GM19455 (cell line): Measurements from ENCODE around the gene FTO.
"Not testable (repeated sequence)": the region's sequence is repeated elsewhere in the genome, so short reads cannot be mapped to it uniquely, and the experiment has no call there.

ENCODE experiments used
- ATAC-seq: cut with Tn5 transposase; IDR thresholded peaks from one replicate; pipeline ENCODE4 v1.9.1; 2021; ENCODE audit not compliant: unreplicated experiment

FTO gene

DNA sequence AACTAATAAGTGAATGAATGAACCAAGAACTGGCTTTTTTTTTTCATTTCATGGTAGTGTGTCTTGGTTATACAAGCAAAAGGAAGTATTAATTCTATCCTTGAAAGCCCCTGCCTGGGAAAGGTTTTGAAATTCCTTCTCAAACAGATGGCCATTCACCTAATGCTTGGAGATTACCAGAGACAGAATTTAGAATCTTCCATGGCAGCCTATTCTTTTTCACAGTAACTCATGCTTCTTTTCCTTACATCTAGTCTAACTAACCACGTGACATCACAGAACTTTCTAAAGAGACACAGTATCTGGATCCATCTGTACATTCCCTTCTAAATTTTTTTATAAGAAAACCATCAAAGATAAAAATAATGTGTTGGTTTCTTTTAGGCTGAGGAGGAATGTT, 151.6 kb downstream of the FTO start:
- ATAC-seq = no peak

DNA sequence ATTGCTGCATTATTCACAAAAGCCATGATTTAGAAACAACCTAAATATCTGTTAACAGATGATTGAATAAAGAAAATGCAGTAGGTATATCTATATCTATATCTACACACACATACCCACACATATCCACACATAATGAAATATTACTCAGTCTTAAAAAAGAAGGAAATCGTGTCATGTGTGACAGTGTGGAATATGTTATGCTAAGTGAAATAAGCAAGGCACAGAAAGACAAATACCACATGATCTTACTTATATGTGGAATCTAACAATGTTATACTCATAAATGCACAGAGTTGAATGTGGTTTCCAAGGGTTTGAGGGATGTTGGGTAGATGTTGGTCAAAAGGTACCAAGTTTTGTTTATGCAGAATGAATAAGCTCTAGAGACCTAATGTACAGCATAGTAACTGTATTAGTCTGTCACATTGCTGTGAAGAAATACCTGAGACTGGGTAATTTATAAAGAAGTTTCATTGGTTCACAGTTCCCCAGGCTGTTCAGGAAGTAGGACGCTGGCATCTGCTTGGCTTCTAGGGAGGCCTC, 156.1 kb downstream of the FTO start:
- ATAC-seq = no peak

DNA sequence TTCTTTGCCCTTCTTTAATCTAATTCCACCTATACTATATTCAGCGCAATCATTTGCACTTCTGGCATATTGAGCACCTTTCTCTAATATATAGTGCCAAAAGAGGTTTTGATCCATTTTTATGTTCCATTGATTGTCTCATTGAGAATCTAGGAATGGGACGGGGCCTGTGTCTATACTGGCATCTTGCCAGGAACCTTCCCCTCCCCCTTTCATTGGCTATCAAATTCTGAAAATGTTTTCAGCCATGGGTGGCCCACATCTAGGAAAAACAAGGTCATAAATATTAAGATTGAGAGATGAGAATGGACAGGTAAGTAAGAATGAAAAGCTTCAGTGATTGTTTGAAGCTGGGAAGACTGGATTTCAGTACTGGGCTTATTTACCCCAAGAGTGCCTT, 159.9 kb downstream of the FTO start:
- ATAC-seq = no peak

DNA sequence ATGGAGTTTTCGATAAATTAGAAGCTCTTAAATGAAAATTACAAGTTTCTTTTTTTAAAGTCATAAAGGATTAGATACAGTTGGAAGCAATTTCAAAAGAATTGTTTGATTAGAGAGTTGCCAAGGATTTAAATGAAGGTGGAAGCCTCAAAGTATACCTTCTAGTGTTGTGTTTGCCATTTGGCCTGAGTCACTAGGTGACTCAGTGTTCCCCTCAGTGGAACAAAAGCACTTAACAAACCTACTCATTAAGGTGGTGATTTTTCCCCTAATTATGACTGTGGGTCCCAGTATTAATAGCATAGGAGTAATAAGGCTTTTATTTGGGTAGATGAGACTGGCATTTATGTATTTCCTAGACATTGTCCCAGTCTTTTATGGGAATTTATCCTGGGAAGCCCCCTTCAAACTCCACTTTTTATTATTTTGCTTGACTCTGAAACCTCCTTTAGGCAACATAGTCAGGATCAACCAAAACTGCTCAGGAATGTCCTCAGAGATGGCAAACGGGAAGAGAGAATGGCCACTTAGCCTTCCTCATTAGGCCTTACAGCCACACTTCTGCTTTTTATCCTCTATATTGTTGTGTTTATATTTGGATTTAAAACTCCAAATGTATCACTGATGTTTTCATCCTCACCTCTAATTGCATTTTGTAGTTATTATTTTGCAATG, 161.0 kb downstream of the FTO start:
- ATAC-seq = no peak

DNA sequence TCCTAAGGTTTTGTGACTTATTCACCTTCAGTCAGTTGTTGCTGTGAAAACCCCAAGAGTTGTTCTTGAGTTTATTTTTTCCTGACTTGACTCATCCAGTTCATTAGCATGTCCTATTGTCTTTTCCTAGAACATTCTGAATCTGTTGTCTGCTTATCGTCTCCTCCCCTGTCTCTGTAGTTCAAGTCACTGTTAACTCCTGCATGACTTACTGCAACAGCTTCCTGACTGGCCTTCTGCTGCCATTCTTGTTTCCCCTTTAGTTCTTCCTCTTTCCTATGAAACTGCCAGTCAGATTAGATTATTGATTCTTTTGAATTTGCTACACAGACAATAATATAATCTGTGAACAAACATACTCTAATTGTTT, 161.5 kb downstream of the FTO start:
- no peak for ATAC-seq

DNA sequence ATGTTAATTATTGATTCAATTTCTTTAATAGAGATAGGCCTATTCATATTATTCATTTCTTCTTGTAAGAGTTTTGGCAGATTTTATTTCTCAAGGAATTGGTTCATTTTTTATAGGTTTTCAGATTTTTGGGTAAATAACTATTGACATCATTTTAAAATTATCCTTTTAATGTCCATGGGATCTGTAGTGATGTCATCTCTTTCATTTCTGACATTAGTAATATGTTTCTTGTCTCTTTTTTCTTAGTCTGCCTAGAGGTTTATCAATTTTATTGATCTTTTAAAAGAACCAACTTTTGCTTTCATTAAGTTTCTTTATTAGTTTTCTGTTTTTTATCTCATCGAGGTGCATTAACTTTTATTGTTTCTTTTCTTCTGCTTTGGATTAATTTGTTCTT, 162.6 kb downstream of the FTO start:
- no peak for ATAC-seq

DNA sequence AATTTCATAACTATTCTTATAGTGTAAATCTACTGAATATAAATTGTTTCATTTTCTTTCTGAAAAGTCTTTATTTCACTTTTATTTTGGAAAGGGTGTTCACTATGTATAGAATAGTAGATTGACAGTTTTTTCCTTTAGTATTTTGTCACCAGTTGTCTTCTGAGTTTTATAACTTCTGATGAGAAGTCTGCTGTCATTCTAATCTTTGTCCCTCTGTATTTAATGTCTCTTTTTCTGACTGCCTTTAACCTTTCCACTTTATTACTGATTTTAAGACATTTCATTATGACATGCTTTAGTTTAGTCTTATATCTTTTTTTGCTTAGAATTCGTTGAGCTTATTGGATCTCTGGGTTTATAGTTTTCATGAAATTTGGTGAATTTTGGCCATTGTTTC, 166.9 kb downstream of the FTO start:
- ATAC-seq = no peak

DNA sequence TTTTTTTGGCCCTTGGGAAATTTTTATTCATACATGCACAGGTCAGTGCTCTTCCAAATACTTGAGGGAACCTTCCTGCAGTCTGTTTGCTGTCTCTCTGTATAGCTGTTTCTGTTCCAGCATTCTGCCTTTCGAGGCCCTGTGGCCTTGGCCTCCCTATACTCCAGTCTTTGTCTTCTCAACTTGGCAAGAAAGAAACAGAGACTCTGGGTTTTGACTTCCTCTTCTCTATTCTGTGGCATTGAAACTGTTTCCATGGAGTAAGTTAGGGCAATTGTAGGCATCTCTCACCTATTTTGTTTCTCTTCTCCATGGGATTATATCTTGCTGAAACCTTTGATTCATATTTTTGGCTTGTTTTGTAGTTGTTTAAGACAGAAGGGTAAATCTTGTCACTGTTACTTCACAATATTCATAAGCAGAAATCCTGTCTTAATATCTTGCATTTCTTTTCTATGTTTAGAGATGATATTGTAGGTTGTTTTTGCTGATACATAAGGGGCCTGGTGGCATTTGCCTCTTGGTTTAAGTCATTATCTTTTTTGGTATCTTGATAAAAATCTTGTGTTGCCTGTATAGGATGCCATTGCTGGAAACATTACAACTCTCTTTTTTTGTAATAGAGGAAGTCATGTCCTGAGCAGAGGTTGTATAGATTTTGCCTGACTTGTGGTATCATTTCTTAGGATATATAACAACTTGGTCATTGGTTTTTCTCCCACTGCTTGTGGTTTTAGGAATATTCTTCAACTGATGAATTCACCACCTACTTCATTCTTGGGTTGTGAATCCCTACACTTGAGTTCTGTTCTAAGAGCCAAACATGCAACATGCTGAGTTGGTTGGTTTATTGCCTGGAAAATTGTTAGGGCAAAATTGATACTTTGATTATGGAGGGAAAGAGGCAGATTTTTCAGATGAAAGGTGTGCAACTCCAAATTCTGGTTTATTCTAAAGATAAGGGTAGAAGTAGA, 168.6 kb downstream of the FTO start:
- ATAC-seq = no peak

DNA sequence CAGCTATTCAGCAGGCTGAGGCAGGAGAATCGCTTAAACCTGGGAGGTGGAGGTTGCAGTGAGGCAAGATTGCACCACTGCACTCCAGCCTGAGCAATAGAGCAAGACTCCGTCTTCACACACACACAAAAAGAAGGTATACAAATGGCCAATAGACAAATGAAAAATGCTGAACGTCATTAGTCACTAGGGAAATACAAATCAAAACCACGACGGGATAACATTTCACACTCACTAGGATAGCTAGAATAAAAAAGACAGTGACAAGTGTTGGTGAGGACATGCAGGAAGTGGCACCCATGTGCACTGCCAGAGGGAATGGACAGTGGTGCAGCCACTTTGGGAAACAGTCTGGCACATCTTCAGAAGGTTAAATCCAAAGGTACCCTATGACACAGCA, 172.9 kb downstream of the FTO start:
- ATAC-seq = no peak

DNA sequence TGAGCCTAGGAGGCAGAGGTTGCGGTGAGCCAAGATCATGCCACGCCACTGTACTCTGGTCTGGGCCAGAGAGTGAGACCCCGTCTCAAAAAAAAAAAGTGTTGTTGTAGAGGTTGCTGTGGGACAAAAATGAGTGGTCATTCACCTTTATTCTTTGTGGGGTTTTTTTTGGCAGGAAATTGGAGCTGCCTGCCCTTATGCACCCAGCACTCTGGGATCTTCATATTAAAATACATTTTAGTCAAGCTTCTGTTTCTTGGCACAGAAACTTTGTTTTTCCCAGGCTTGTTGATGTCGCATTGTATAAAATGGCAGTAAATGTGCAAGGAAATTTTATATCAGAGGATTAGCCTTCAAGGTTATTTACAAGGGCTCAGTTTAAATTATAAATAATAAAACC, 174.3 kb downstream of the FTO start:
- no peak for ATAC-seq

DNA sequence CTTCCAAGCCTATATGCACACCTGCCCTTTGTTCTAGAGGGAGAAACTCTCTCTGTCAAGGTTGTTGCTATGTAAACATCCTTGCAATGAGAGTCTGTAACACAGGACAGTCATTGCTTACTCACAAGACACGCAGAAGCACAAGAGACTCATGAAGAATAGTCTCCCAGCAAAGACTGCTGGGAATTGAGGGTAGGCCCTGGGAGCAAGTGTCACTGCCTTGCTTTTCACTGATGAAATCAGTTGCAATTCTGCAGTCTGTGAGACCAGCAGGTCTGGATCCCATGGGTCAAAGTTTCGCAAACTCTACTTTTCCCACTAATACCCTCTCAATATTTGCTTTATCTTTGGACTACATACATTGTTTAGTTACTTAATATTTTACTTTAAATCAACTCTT, 177.4 kb downstream of the FTO start:
- ATAC-seq = no peak

DNA sequence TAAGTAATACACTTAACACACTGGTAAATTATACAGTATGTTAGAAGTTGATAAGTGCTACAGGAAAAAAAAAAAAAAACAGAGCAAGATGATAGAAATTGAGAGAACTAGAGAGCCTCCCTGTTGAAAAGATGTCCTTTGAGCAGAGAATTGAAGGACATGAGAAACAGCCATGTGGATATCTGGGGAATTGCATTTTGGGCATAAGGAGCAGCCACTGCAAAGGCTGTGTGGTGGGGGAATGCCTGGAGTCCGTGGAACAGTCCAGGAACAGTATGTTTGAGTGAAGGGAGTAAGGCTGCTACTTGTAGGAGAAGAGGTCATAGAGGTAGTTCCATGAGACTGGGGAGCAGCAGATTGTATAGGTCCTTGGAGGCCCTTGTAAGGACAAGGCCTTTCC, 178.4 kb downstream of the FTO start:
- ATAC-seq = no peak

DNA sequence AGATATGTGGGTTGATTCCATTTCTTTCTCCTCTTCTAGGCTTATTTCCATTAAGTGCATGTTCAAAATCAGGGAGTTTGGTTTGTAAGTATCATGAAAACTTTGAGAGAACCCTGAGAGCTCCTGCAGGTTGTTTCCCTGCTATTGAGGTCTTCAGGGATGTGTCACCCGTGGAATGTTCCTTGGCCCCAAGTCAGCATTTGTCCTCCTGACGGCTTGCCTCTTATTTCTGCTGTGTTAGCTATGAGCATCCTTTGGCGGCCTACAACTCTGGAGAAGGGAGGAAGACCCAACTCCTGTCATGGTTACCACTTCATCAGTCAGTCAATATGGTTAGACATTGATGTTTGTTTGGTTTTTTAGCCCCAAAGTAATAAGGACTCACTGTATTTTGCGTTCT, 180.8 kb downstream of the FTO start:
- ATAC-seq = no peak

DNA sequence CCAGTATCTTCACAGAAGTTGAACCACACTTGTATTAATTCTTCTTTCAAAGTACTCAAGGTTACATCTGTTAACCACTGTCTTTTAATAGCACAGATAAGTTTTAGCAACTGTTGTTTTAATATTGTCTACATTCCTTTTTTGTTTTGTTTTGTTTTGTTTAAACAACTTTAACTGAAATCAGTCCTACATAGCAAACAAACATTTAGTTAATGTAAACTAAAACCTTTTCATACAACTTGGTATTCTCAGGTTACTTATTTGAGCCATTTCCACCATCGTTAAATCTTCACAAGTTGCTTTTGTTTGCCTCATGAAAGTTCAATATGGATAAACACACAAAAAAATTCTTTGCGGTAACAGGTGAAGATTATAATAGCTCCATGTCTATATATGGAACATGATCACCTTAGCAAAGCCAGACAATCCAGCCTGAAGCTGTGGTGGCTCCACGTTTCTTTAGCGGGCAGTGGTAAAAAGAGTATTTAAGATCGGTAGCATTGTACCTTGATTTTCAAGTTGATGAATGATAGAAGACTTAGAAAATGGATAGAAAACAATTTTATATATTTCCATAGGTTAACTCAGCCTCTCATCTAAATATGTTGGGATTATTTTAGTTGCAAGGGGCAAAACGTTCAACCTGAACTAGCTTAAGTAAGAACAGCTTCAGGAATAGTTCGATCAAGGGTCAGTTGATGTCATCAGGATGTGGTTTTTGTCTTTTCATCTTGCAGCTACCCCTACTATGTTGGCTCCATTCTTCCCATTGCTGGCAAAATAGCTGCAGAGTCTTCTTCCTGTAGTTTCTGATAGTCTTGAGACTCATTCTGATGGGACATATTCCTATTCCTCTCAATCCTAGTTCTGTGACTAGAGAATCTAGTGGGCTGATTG, 182.8 kb downstream of the FTO start:
- no peak for ATAC-seq

DNA sequence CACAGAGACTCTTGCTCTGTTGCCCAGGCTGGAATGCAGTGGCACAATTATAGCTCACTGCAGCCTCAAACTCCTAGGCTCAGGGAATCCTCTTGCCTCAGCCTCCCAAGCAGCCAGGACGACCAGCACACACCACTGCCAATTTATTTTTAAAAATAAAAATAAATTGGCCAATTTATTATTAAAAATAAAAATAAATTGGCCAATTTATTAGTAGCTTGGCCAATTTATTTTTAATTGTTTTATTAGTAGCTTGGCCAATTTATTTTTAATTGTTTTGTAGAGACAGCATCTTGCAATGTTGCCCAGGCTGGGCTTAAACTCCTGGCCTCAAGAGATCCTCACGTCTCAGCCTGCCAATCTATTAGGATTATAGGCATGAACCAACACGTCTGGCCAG, 184.3 kb downstream of the FTO start:
- ATAC-seq = no peak

DNA sequence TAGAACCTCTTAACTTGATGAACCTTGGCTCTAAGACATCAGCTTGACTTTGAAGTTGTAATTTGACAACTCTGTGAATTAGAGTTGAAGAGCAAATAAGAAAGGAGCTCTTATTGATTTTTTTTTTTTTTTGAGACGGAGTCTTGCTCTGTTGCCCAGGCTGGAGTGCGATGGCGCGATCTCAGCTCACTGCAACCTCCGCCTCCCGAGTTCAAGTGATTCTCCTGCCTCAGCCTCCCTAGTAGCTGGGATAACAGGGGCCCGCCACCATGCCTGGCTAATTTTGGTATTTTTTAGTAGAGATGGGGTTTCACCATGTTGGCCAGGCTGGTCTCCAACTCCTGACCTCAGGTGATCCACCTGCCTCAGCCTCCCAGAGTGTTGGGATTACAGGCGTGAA, 186.9 kb downstream of the FTO start:
- ATAC-seq = not testable (repeated sequence)

DNA sequence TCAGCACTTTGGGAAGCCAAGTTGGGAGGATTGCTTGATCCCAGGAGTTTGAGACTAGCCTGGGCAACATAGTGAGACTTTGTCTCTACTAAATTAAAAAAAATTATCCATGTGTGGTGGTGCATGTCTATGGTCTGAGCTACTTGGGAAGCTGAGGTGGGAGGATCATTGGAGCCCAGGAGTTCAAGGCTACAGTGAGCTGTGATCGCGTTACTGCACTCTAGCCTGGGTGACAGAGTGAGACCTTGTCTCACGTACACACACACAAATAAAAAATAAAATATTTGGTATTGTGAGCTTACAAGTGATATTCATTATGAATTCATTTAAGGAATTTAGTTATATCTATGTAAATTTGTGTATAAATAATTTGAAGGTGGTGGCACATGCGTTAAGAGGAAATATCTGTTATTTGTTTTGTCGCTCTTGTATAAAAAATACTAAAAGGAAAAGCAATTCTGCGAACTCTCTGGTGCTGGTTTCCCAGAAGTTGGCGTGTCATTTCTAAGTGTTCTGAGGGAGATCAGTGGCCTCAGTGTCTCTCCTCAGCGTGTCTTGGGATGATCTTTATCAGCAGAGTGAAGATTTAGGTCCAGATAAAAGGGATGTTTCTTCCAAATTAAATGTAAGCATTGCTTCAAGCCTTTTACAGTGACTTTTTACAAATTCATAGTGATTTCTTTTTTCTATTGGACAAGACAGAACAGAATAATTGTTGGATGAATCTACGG, 187.6 kb downstream of the FTO start:
- no peak for ATAC-seq

DNA sequence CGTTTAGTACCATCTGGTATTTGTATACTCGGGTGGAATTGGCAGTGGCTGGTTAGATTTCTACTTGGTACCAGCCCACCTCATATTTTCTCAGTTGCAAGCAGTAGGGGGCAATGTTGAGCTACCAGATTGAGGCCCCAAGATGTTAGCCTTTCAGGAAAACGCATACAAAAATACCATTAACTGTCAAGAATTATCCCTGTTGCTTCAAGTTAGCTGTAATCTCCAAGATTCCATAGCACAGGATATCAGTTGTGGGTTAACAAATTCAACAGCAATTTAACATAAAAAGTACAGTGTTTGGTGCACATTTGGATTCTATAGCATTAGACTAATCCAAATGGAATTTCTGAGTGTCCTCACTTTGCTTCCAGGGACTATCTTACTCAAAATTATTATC, 188.2 kb downstream of the FTO start:
- ATAC-seq = no peak

DNA sequence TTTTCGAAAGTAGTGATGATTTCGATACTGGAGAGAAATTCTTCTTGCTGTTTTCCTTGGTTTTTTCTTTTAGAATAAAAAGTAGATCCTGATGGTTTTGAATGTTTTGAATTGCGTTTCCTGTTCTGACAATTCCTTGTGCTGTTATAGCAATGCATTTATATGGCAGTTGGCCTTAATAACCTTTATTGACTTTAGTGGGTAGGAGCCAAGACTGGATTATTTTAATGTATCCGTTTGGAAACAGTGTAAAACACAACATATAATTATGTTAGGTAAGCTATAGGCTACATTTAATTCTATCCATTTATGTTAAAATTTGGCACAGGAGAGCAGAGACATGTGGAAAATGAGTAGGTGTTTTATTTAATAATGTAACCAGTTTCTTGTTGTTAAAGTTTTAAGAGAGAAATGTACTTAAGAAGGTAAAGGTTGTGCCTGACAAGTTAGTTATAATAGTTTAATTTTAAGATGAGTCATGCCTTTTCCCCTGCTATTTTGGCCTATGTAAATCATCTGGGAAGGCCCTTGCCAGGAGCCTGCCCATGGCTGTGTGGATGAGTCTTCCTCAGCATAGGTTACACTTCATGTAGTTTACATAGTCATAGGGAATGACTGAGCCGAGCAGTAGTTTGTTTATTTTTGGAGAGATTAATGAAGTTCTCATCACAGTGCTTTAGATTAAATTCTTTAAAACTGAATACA, 189.9 kb downstream of the FTO start:
- ATAC-seq = no peak

DNA sequence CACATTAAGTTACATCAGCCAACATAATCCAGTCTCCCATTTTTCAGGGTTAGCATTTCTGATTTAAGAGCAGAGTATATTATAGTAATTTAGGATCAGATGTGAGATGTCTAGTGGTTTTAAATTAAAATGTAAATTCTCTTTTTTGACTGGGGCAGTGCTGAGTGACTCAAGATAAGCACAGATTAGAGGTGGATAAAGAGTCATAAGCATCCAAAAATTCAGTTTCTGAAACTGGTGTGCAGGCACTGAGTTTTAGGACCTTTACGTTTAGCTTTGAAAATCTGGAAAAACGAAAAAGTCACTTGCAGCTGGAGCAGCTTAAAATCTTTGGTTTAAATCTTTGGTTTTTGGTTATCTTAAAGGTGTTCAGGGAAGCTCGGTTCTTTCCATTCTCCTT, 190.7 kb downstream of the FTO start:
- no peak for ATAC-seq
